Heart left ventricle (tissue), 13 donors: Measurements from ENCODE around the gene PTBP1.

Experiments
- CTCF ChIP-seq, 12 donors: fragments of 200-600 bp; sonication (generic) in 4 of 12; IDR thresholded peaks; one replicate each; pipeline versions ENCODE4 v1.5.0 to v1.8.0; 2018 to 2022; ENCODE audit warnings: antibody characterized with exemption in 12 of 12, mild to moderate bottlenecking in 5 of 12
- POLR2A ChIP-seq, 2 donors: fragments of 450-650 bp; IDR thresholded peaks; one replicate each; pipeline ENCODE4 v1.6.1; 2017; ENCODE audit warnings: antibody characterized with exemption in 2 of 2, mild to moderate bottlenecking in 2 of 2, moderate library complexity in 2 of 2
- donor health status: ischemic (EF 13 %, LVEDD 7.1; RV severe dilation, severe dysfunction).
- donor health status: DM: no; HTN: yes; CAD: no.
- donor health status: DM: no; HTN: no; CAD: no.
- donor health status: ischemic (EF 25% LVEDD 6.9; RV normal size, moderate dysfunction).
- donor health status: ischemic (EF 25% LVEDD 5.7; RV mildly dilated, moderate dysfunction).
- donor health status: ischemic (EF 35%, LVEDD 5.7; RV mildly dilated, moderate dysfunction).
- donor health status: nonischemic (EF 11% LVEDD 7.7; RV severe dilation, severe dysfunction).
- donor health status: DM: yes; HTN: yes; CAD: no.
- donor health status: PGD.
- donor health status: ischemic (EF 29% LVEDD 5.4; RV normal size, mild dysfunction).
- donor health status: nonischemic (EF 23%, LVEDD 6.1; RV moderate dilation, normal function).

- no peak for TF ChIP-seq POLR2A (IDR thresholded peaks at IDR 0.05)
- TF ChIP-seq CTCF (IDR thresholded peaks at IDR 0.05) = no peak
These were observed 46.4 kb upstream of the PTBP1 start, which contains the start of gene MISP for GRCh38 chr19:750640-751423.
